NB4 (cell line): ENCODE results near the gene JDP2.

Experiments
- DNase-seq: peaks from one replicate; pipeline ENCODE4 v3.0.0; 2010; ENCODE audit warnings: low read depth
- H3K4me3 ChIP-seq: one replicate; pipeline ENCODE4 v1.5.1; 2011; ENCODE audit warnings: mild to moderate bottlenecking, low read depth, low read length, moderate library complexity
- CTCF ChIP-seq: IDR thresholded peaks from one replicate; pipeline ENCODE4 v1.5.1; 2012; ENCODE audit warnings: low read depth, low read length
- MAX ChIP-seq: IDR thresholded peaks from 2 replicates; pipeline ENCODE4 v1.6.1; 2011; ENCODE audit warnings: low read depth, low read length
- MYC ChIP-seq: IDR thresholded peaks from 2 replicates; pipeline ENCODE4 v1.6.1; 2011; ENCODE audit warnings: low read depth, low read length
- POLR2A ChIP-seq: IDR thresholded peaks from 2 replicates; pipeline ENCODE4 v1.6.1; 2011; ENCODE audit warnings: mild to moderate bottlenecking; ENCODE audit not compliant: insufficient read length; ENCODE audit errors: extremely low read depth

The JDP2 gene

GRCh38 chr14:75434138-75434889 is 6.5 kb downstream of the JDP2 start:
- DNase-seq, result no peak
- TF ChIP-seq MAX (no peak), POLR2A (no peak), MYC (no peak), CTCF (no peak)
- no peak overlapping the region for H3K4me3 ChIP-seq

GRCh38 chr14:75434890-75435248 is 7.0 kb downstream of the JDP2 start:
- no peak for DNase-seq
- no peak overlapping the region for H3K4me3 ChIP-seq
- TF ChIP-seq MYC, result no peak
- no peak for TF ChIP-seq MAX
- no peak for TF ChIP-seq CTCF
- no peak for TF ChIP-seq POLR2A

- peak; percentile 57 for DNase-seq
- TF ChIP-seq POLR2A (no peak), CTCF (no peak), MAX (no peak), MYC (no peak)
- no peak overlapping the region for H3K4me3 ChIP-seq
These were observed 7.7 kb downstream of the JDP2 start for GRCh38 chr14:75435473-75435872.

- TF ChIP-seq MYC (no peak), CTCF (no peak), MAX (no peak)
- no peak overlapping the region for H3K4me3 ChIP-seq
- no peak for DNase-seq
These were observed 9.7 kb downstream of the JDP2 start for GRCh38 chr14:75437201-75438143.

GRCh38 chr14:75438486-75439080 is 10.8 kb downstream of the JDP2 start:
- no peak overlapping the region for H3K4me3 ChIP-seq
- DNase-seq, result no peak
- TF ChIP-seq MAX, result no peak
- TF ChIP-seq POLR2A, result no peak
- no peak for TF ChIP-seq MYC
- TF ChIP-seq CTCF, result no peak
